Smooth muscle cell (in vitro differentiated cells): Measurements from ENCODE around the gene KEAP1. TPM values are rescaled to one million over a fixed set of nuclear protein-coding genes. Genes with fewer than 3 reads are reported as not detected.

Experiments
- DNase-seq: peaks from one replicate; lab custom pipeline; 2025; ENCODE audit not compliant: unreplicated experiment; lab: John Stamatoyannopoulos, UW
- H2AFZ ChIP-seq: fragments of 200-600 bp; sonication (generic); 2 replicates; pipeline ENCODE4 v1.6.0; 2016; ENCODE audit warnings: antibody characterized with exemption, low read depth, mild to moderate bottlenecking
- H3F3A ChIP-seq: fragments of 200-600 bp; sonication (generic); 2 replicates; pipeline ENCODE4 v1.6.0; 2017; ENCODE audit warnings: antibody characterized with exemption, low read depth
- H3K27ac ChIP-seq: fragments of 200-600 bp; sonication (generic); 2 replicates; pipeline ENCODE4 v1.5.1; 2016; ENCODE audit warnings: low read depth, mild to moderate bottlenecking
- H3K27me3 ChIP-seq: fragments of 200-600 bp; sonication (generic); 2 replicates; pipeline ENCODE4 v1.6.1; 2016; ENCODE audit warnings: low read depth, mild to moderate bottlenecking
- H3K36me3 ChIP-seq: fragments of 200-600 bp; sonication (generic); 2 replicates; pipeline ENCODE4 v1.5.1; 2016; ENCODE audit warnings: low read depth
- H3K4me1 ChIP-seq: fragments of 200-600 bp; sonication (generic); 2 replicates; pipeline ENCODE4 v1.5.1; 2016; ENCODE audit warnings: low read depth
- H3K4me2 ChIP-seq: fragments of 200-600 bp; sonication (generic); 2 replicates; pipeline ENCODE4 v1.6.0; 2016; ENCODE audit warnings: mild to moderate bottlenecking
- H3K4me3 ChIP-seq: fragments of 200-600 bp; sonication (generic); 2 replicates; pipeline ENCODE4 v1.5.1; 2016; ENCODE audit warnings: mild to moderate bottlenecking
- H3K79me2 ChIP-seq: fragments of 200-600 bp; sonication (generic); 2 replicates; pipeline ENCODE4 v1.6.0; 2016; ENCODE audit warnings: low read depth, mild to moderate bottlenecking
- H3K9ac ChIP-seq: fragments of 200-600 bp; sonication (generic); 2 replicates; pipeline ENCODE4 v1.6.0; 2016; ENCODE audit warnings: low read depth
- H3K9me3 ChIP-seq: fragments of 200-600 bp; sonication (generic); replicated peaks from 2 replicates; pipeline ENCODE4 v1.5.1; 2016; ENCODE audit warnings: low read depth
- H4K20me1 ChIP-seq: fragments of 200-600 bp; sonication (generic); 2 replicates; pipeline ENCODE4 v1.6.0; 2016; ENCODE audit warnings: low read depth
- CTCF ChIP-seq: fragments of 200-600 bp; sonication (generic); IDR thresholded peaks from 2 replicates; pipeline ENCODE4 v1.5.1; 2017; ENCODE audit warnings: borderline replicate concordance, mild to moderate bottlenecking, antibody characterized with exemption; ENCODE audit not compliant: insufficient read depth, poor library complexity, severe bottlenecking
- WGBS: methylation state at CpG from one replicate; pipeline ENCODE4 v1.1.7; 2016; ENCODE audit warnings: low lambda C conversion rate; 5-methylcytosine and 5-hydroxymethylcytosine counted together
- polyA plus RNA-seq: library from polyadenylated mRNA; unstranded; fragments of >200 nt; fragmentation: Nextera tagmentation; extraction: Ambion mirVana; gene quantifications from 2 replicates; pipeline ENCODE4 v1.2.1, GENCODE V29; 2016
- total RNA-seq: library from RNA; depleted of rRNA; stranded (reverse); fragments of >200 nt; gene quantifications from 2 replicates; pipeline ENCODE4 v1.2.3, GENCODE V29; 2014

Gene KEAP1
- total and polyA plus RNA-seq, 2 experiments from 2014 or later, result 24.9 to 60.4 TPM

- H3K9me3 ChIP-seq, result no peaks in the 10 kb centered on the region
- 89% methylated on average over 14 of the region's 16 CpGs for WGBS
- no peak for TF ChIP-seq CTCF
- no peaks in the 10 kb centered on the region for H3F3A ChIP-seq
- H3K9ac ChIP-seq, result no peak overlapping the region
- H4K20me1 ChIP-seq, result no peaks in the 10 kb centered on the region
- H3K4me3 ChIP-seq, result no peak overlapping the region
- H3K4me2 ChIP-seq, result no peak overlapping the region
- H3K79me2 ChIP-seq, result no peaks in the 10 kb centered on the region
- DNase-seq, result no peak
- no peaks in the 10 kb centered on the region for H3K27me3 ChIP-seq
- H3K27ac ChIP-seq, result no peak overlapping the region
- no peaks in the 10 kb centered on the region for H3K36me3 ChIP-seq
- no peak overlapping the region for H2AFZ ChIP-seq
- peaks cover 7% of the 10 kb centered on the region for H3K4me1 ChIP-seq
These were observed 4.9 kb upstream of the KEAP1 start for GRCh38 chr19:10508036-10508435.

- Histone ChIP-seq H3K4me1 (peaks cover 18% of the 10 kb centered on the region), H3K4me2 (no peak overlapping the region), H2AFZ (no peak overlapping the region), H3K9ac (no peak overlapping the region), H4K20me1 (no peaks in the 10 kb centered on the region), H3K27me3 (no peaks in the 10 kb centered on the region), H3K79me2 (peaks cover 16% of the 10 kb centered on the region), H3K9me3 (no peaks in the 10 kb centered on the region), H3K4me3 (no peak overlapping the region), H3K27ac (no peak overlapping the region), H3F3A (no peaks in the 10 kb centered on the region), H3K36me3 (no peaks in the 10 kb centered on the region)
- WGBS, result 32% methylated on average over 17 of the region's 17 CpGs
- peak; percentile 15 for DNase-seq
- peak; percentile 65 for TF ChIP-seq CTCF
These were observed 2.5 kb upstream of the KEAP1 start for GRCh38 chr19:10505583-10506229.

- Histone ChIP-seq H3K9ac (peak overlapping the region; percentile 92), H3K4me2 (peak overlapping the region; percentile 89), H3K79me2 (peaks cover 36% of the 10 kb centered on the region), H3K36me3 (no peaks in the 10 kb centered on the region), H2AFZ (peak overlapping the region; percentile 92), H4K20me1 (no peaks in the 10 kb centered on the region), H3K27me3 (no peaks in the 10 kb centered on the region), H3K4me1 (peaks cover 11% of the 10 kb centered on the region), H3K9me3 (no peaks in the 10 kb centered on the region), H3F3A (no peaks in the 10 kb centered on the region), H3K27ac (peak overlapping the region; percentile 75), H3K4me3 (peak overlapping the region; percentile 85)
- no peak for TF ChIP-seq CTCF
- WGBS, result under 1% methylated on average over 36 of the region's 65 CpGs
- DNase-seq, result peak; percentile 76
These were observed 593 bp downstream of the KEAP1 start for GRCh38 chr19:10502524-10503001.

GRCh38 chr19:10501971-10502523 is 1.1 kb downstream of the KEAP1 start:
- H3K4me2 ChIP-seq, result peak overlapping the region; percentile 89
- peaks cover 39% of the 10 kb centered on the region for H3K79me2 ChIP-seq
- H3K27ac ChIP-seq, result peak overlapping the region; percentile 75
- peaks cover 11% of the 10 kb centered on the region for H3K4me1 ChIP-seq
- no peaks in the 10 kb centered on the region for H3F3A ChIP-seq
- H3K9ac ChIP-seq, result peak overlapping the region; percentile 92
- no peaks in the 10 kb centered on the region for H3K27me3 ChIP-seq
- no peak for TF ChIP-seq CTCF
- H3K4me3 ChIP-seq, result peak overlapping the region; percentile 85
- H4K20me1 ChIP-seq, result no peaks in the 10 kb centered on the region
- peak; percentile 47 for DNase-seq
- H3K9me3 ChIP-seq, result no peaks in the 10 kb centered on the region
- WGBS, result 4% methylated on average over 35 of the region's 35 CpGs
- H3K36me3 ChIP-seq, result no peaks in the 10 kb centered on the region
- peak overlapping the region; percentile 92 for H2AFZ ChIP-seq
